ENCODE measurements around the gene IMMP2L. TPM values are rescaled to one million over a fixed set of nuclear protein-coding genes. Genes with fewer than 3 reads are reported as not detected.

Gene IMMP2L
- total and polyA plus RNA-seq, 2 of the 8 experiments (the other 6 are each of a cell fraction or from before 2014, with no cell fraction given) = 2.3 to 10.1 TPM

DNA sequence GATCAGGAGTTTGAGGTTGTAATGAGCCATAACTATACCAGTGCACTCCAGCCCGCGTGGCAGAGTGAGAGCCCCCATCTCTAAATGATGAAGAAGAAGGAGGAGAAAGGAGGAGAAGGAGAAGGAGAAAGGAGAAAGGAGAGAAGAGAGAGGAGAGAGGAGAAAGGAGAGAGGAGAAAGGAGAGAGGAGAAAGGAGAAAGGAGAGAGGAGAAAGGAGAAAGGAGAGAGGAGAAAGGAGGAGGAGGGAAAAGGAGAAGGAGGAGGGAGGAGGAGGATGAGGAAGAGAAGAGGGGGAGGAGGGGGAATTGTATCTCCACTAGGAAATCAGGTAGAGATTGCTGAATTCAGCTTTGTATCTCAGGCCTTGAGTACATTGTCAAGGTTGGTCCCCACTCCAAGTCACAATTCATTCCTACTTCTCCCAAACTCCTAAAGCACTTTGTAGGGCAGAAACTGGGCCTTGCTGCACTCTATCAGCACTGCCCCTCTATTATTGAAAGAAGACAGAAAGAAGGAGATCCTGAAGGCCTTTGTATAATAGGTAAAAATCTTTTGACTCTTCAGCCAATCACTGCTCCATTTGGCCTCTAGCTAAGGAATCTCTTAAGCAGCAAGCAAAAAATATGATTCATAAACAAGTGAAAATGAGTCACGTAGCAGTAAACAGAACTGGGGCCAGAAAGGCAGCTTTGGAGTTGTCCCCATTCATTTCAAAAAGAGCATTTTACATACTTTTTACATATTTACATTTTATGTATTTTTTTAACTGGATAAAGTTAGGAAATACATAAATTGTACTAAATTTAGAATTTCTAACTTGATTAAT, 178.0 kb downstream of the IMMP2L start:
- WGBS, 2 experiments (ENCODE audit: extremely low coverage in 1 of 2, insufficient coverage in 1 of 2, insufficient read length in 1 of 2, insufficient replicate concordance in 2 of 2, low coverage in 1 of 2, low lambda C conversion rate in 2 of 2, missing lambda C conversion rate in 1 of 2) = 92% methylated on average over 3 of the region's 3 CpGs; no CpG with 5 or more reads in 1 of the 2 experiments
- H2BK15ac ChIP-seq (ENCODE audit: low read length) = no peak overlapping the region
- ChIA-PET POLR2A (ENCODE audit: partially characterized antibody) (no interaction called here), CTCF (ENCODE audit: partially characterized antibody) (no interaction called here)
- no peaks in the 10 kb centered on the region for H4K20me1 ChIP-seq (replicated peaks in 1 of 2; ENCODE audit: control insufficient read depth in 1 of 2, insufficient read depth in 2 of 2, low read length in 2 of 2)
- no peak overlapping the region for H2BK5ac ChIP-seq (ENCODE audit: low read depth, low read length)
- H2BK20ac ChIP-seq (ENCODE audit: low read length) = no peak overlapping the region
- H3K27ac ChIP-seq (ENCODE audit: low read depth, low read length) = no peak overlapping the region
- H3K9me3 ChIP-seq (ENCODE audit: insufficient read depth in 2 of 2, low read depth in 1 of 2, low read length in 1 of 2) = no peaks in the 10 kb centered on the region
- no peak overlapping the region for H3K9ac ChIP-seq (replicated peaks in 1 of 4; ENCODE audit: extremely low read depth in 1 of 4, low read depth in 3 of 4, low read length in 3 of 4)
- H3K18ac ChIP-seq (ENCODE audit: extremely low read depth, low read length) = no peak overlapping the region
- DNase-seq (ENCODE audit: low read depth in 1 of 2, low spot score in 2 of 2) (no peak), FAIRE-seq (no peak)
- H2BK120ac ChIP-seq (replicated peaks; ENCODE audit: low read depth, low read length) = no peak overlapping the region
- H4K5ac ChIP-seq (ENCODE audit: insufficient read length, low read depth, low read length) = no peak overlapping the region
- H3K4me1 ChIP-seq (replicated peaks in 1 of 4; ENCODE audit: control insufficient read depth in 3 of 4, insufficient read depth in 4 of 4, low read length in 3 of 4) = peaks cover 0 to 2% (median 0%) of the 10 kb centered on the region in 4 experiments; a peak in 1 of 7 replicates
- no peak overlapping the region for H3K4ac ChIP-seq (replicated peaks; ENCODE audit: insufficient read length, low read depth, low read length)
- H3K14ac ChIP-seq (ENCODE audit: insufficient read length) = no peak overlapping the region
- H2AFZ ChIP-seq (ENCODE audit: low read length) = no peak overlapping the region
- H2AK5ac ChIP-seq (ENCODE audit: low read depth, low read length) = no peak overlapping the region
- no peaks in the 10 kb centered on the region for H3K36me3 ChIP-seq (ENCODE audit: control insufficient read depth in 2 of 4, insufficient read depth in 4 of 4, low read length in 3 of 4)
- H3K27me3 ChIP-seq (replicated peaks in 1 of 4; ENCODE audit: control insufficient read depth in 3 of 4, extremely low read depth in 1 of 4, insufficient read depth in 3 of 4, low read length in 3 of 4) = no peaks in the 10 kb centered on the region
- H3K4me3 ChIP-seq (ENCODE audit: extremely low read depth in 1 of 4, insufficient read depth in 2 of 4, low read depth in 3 of 4, low read length in 4 of 4) = no peak overlapping the region
- H3K23me2 ChIP-seq (ENCODE audit: low read depth, low read length) = no peaks in the 10 kb centered on the region
- no peaks in the 10 kb centered on the region for H3K79me1 ChIP-seq (ENCODE audit: low read depth, low read length)
- H3K79me2 ChIP-seq (ENCODE audit: control insufficient read depth in 1 of 2, insufficient read depth in 2 of 2, low read length in 2 of 2) = no peaks in the 10 kb centered on the region
- H3K56ac ChIP-seq (replicated peaks; ENCODE audit: insufficient read length, low read depth, low read length) = no peak overlapping the region
- H4K8ac ChIP-seq (ENCODE audit: extremely low read depth, insufficient read depth, low read length) = no peak overlapping the region
- no peak overlapping the region for H3K23ac ChIP-seq (ENCODE audit: insufficient read length)
- no peak overlapping the region for H4K91ac ChIP-seq (replicated peaks; ENCODE audit: insufficient read length, low read length)
- H2BK12ac ChIP-seq (ENCODE audit: low read depth, low read length) = no peak overlapping the region
- no peak overlapping the region for H3K4me2 ChIP-seq (ENCODE audit: insufficient read depth in 1 of 2, low read depth in 2 of 2, low read length in 2 of 2)
- TF ChIP-seq CHD2 (IDR thresholded peaks at IDR 0.05; ENCODE audit: low read length) (no peak), CTBP2 (IDR thresholded peaks at IDR 0.05; ENCODE audit: borderline replicate concordance, insufficient read depth, insufficient read length, low read length) (no peak), ASH2L (IDR thresholded peaks at IDR 0.05; ENCODE audit: low read length) (no peak), CBX5 (IDR thresholded peaks at IDR 0.05; ENCODE audit: low read depth, low read length) (no peak), JUN (IDR thresholded peaks at IDR 0.05; ENCODE audit: low read depth, low read length) (no peak), NANOG (IDR thresholded peaks at IDR 0.05; ENCODE audit: insufficient read depth, low read depth, low read length, poor library complexity, severe bottlenecking) (no peak), POLR2A (IDR thresholded peaks at IDR 0.05; ENCODE audit: control extremely low read depth in 1 of 2, low read depth in 2 of 2, low read length in 2 of 2) (no peak), HDAC2 (IDR thresholded peaks at IDR 0.05; ENCODE audit: borderline replicate concordance in 1 of 2, low read depth in 2 of 2, low read length in 2 of 2) (no peak), KDM4A (IDR thresholded peaks at IDR 0.05; ENCODE audit: low read depth, low read length, severe bottlenecking) (no peak), NRF1 (IDR thresholded peaks at IDR 0.05; ENCODE audit: low read depth, low read length) (no peak), SP2 (IDR thresholded peaks at IDR 0.05; ENCODE audit: low read length) (no peak)
- TF ChIP-seq, protein P1, sequence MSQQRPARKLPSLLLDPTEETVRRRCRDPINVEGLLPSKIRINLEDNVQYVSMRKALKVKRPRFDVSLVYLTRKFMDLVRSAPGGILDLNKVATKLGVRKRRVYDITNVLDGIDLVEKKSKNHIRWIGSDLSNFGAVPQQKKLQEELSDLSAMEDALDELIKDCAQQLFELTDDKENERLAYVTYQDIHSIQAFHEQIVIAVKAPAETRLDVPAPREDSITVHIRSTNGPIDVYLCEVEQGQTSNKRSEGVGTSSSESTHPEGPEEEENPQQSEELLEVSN (IDR thresholded peaks at IDR 0.05) = no peak

Measured in H1 (cell line).